ENCODE data around the gene PDCD1. TPM values are rescaled to one million over a fixed set of nuclear protein-coding genes. Genes with fewer than 3 reads are reported as not detected.
"Not testable (repeated sequence)": the region's sequence is repeated elsewhere in the genome, so short reads cannot be mapped to it uniquely, and the experiment has no call there.

PDCD1 gene
- total RNA-seq, 1 donor, result not detected

GRCh38 chr2:241842067-241842415, 16.7 kb downstream of the PDCD1 start:
- H3K4me3 ChIP-seq (ENCODE audit: low read depth, low read length), result no peak overlapping the region
- no peak for DNase-seq (ENCODE audit: low read depth)
- no peak for TF ChIP-seq CTCF (IDR thresholded peaks at IDR 0.05; ENCODE audit: insufficient read depth, low read length)

- no peak for TF ChIP-seq CTCF (IDR thresholded peaks at IDR 0.05; ENCODE audit: insufficient read depth, low read length)
- no peak overlapping the region for H3K4me3 ChIP-seq (ENCODE audit: low read depth, low read length)
- no peak for DNase-seq (ENCODE audit: low read depth)
Observed at GRCh38 chr2:241841181-241842066, 17.3 kb downstream of the PDCD1 start.

- no peak for DNase-seq (ENCODE audit: low read depth)
- TF ChIP-seq CTCF (IDR thresholded peaks at IDR 0.05; ENCODE audit: insufficient read depth, low read length), result no peak
- H3K4me3 ChIP-seq (ENCODE audit: low read depth, low read length), result no peak overlapping the region
Observed at GRCh38 chr2:241837197-241837965, 21.3 kb downstream of the PDCD1 start.

- TF ChIP-seq CTCF (IDR thresholded peaks at IDR 0.05; ENCODE audit: insufficient read depth, low read length), result no peak
- no peak overlapping the region for H3K4me3 ChIP-seq (ENCODE audit: low read depth, low read length)
- no peak for DNase-seq (ENCODE audit: low read depth)
Observed at GRCh38 chr2:241836292-241836691, 22.4 kb downstream of the PDCD1 start.

- no peak for TF ChIP-seq CTCF (IDR thresholded peaks at IDR 0.05; ENCODE audit: insufficient read depth, low read length)
- DNase-seq (ENCODE audit: low read depth), result no peak
Observed at GRCh38 chr2:241835611-241836010, 23.1 kb downstream of the PDCD1 start.

GRCh38 chr2:241834527-241835210, 24.0 kb downstream of the PDCD1 start:
- no peak for TF ChIP-seq CTCF (IDR thresholded peaks at IDR 0.05; ENCODE audit: insufficient read depth, low read length)
- no peak overlapping the region for H3K4me3 ChIP-seq (ENCODE audit: low read depth, low read length)
- no peak for DNase-seq (ENCODE audit: low read depth)

More at GRCh38 chr2:241835611-241836010, 23.1 kb downstream of the PDCD1 start:
- no peak overlapping the region for H3K4me3 ChIP-seq (ENCODE audit: low read depth, low read length)

- H3K4me3 ChIP-seq (ENCODE audit: low read depth, low read length); DNase-seq (ENCODE audit: low read depth): not testable (repeated sequence)
Observed at GRCh38 chr2:241833756-241834526, 24.8 kb downstream of the PDCD1 start.

Measured in fibroblast of the aortic adventitia (primary cell).